NCI-H748 (cell line): ENCODE results near the gene OSBP2.

Experiments used
- DNase-seq: peaks from one replicate; lab custom pipeline; 2025; ENCODE audit not compliant: unreplicated experiment; lab: John Stamatoyannopoulos, UW

Gene OSBP2, protein sequence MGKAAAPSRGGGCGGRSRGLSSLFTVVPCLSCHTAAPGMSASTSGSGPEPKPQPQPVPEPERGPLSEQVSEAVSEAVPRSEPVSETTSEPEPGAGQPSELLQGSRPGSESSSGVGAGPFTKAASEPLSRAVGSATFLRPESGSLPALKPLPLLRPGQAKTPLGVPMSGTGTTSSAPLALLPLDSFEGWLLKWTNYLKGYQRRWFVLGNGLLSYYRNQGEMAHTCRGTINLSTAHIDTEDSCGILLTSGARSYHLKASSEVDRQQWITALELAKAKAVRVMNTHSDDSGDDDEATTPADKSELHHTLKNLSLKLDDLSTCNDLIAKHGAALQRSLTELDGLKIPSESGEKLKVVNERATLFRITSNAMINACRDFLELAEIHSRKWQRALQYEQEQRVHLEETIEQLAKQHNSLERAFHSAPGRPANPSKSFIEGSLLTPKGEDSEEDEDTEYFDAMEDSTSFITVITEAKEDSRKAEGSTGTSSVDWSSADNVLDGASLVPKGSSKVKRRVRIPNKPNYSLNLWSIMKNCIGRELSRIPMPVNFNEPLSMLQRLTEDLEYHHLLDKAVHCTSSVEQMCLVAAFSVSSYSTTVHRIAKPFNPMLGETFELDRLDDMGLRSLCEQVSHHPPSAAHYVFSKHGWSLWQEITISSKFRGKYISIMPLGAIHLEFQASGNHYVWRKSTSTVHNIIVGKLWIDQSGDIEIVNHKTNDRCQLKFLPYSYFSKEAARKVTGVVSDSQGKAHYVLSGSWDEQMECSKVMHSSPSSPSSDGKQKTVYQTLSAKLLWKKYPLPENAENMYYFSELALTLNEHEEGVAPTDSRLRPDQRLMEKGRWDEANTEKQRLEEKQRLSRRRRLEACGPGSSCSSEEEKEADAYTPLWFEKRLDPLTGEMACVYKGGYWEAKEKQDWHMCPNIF

DNA sequence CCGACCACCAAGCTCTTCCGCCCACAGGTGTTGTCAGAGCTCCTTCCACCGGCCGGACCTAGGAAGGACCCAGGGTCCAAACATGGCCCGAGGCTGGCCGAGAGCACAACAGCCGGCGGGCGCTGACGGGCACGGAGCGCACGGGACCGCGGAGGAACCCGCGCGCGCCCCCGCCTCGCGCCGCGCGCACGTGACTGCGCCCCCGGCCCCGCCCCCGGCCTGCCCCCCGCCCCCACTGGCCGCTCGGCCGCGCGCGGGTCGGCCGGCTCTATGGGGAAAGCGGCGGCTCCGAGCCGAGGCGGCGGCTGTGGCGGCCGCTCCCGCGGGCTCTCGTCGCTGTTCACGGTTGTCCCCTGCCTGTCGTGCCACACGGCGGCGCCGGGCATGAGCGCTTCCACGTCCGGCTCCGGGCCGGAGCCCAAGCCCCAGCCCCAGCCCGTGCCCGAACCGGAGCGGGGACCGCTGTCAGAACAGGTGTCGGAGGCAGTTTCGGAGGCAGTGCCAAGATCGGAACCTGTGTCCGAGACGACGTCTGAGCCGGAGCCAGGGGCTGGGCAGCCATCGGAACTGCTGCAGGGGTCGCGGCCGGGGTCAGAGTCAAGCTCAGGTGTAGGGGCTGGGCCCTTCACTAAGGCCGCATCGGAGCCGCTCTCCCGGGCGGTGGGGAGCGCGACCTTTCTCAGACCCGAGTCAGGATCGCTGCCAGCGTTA is at the start of gene OSBP2:
OSBP2 (plus strand) TSS at position 235 of the 711 bp plus-strand sequence; CDS start at position 271, 36 bp downstream.
- peak; percentile 63 for DNase-seq

DNA sequence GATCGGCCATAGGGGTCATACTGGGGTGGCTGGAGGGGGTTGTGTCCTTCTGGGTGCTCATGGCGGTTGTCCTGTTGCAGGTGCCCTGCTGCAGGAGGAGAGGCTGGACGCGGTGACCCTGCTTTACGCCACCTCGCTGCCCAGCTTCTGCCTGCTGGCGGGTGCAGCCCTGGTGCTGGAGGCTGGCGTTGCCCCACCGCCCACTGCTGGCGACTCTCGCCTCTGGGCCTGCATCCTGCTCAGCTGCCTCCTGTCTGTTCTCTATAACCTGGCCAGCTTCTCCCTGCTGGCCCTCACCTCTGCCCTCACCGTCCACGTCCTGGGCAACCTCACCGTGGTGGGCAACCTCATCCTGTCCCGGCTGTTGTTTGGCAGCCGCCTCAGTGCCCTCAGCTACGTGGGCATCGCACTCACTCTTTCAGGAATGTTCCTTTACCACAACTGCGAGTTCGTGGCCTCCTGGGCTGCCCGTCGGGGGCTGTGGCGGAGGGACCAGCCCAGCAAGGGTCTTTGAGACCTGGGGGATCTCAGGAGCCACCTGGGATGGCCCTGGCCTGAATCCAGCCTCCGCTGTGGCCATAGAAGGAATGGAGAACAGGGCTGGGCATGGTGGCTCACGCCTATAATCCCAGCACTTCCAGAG is 48.0 kb upstream of the OSBP2 start:
- peak; percentile 6 for DNase-seq

DNA sequence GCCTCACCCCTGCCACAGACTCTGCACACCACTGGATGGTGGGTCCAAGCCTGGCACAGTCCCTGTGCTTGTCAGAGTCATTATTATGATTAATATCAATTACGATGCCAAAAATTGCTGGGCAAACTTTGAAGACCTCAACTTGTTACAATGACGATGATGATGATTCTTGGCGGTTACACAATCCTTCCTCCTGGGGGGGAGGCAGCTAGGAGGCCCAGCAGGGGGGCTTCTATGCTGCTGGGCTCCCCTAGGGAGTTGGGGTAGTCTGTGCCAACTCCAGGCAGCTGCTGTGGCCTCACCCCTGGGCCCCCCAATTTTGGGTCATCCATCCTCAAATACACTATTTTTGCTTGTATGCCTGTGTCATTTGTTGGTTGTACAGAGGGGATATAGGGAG is 47.1 kb upstream of the OSBP2 start:
- DNase-seq = no peak

DNA sequence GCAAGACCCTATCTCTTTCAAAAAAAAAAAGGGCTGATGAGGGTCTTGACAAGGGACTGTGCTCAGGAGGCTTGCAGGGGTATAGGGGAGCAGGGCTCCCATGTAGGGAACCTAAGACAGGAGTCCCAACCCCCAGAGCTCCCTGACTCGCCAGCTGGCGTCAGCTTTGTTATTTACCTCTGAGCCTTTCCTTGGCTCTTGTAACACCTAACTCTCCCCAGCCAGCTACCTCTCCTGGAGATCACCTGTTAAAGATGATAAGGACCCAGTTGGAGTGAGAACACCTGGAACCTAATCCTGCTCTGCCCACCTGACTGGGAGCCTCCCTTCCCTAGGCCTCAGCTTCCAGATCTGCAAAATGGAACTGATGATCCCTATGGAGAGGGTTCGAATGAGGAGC is 45.8 kb upstream of the OSBP2 start:
- DNase-seq = no peak

DNA sequence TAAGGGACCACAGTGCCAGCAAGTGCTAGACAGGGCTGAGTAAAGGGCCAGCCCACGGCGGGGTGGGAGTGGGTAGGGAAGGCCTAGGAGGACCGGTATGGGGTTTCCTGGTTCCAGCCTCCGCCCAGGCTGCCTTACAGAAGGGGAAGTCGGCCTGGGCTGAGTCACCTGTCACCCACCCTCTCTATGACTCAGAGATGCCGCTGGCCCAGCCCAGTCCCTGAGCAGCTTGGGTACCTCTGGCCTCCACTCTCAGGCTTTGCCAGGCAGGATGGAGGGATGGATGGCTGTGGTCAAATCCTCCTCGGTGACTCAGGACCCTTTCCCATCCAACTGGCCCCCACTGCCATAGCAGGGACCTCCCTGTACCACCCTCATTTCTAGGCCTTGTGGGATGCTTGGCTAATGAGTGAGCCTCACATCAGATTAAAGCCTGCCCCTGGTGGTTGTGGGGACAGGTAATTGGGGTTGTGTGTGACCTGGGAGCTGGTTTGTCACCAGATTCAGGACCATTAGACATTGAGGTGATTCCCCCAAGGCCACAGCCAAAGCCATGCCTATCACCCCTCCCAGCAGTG is 45.2 kb upstream of the OSBP2 start:
- DNase-seq = no peak

DNA sequence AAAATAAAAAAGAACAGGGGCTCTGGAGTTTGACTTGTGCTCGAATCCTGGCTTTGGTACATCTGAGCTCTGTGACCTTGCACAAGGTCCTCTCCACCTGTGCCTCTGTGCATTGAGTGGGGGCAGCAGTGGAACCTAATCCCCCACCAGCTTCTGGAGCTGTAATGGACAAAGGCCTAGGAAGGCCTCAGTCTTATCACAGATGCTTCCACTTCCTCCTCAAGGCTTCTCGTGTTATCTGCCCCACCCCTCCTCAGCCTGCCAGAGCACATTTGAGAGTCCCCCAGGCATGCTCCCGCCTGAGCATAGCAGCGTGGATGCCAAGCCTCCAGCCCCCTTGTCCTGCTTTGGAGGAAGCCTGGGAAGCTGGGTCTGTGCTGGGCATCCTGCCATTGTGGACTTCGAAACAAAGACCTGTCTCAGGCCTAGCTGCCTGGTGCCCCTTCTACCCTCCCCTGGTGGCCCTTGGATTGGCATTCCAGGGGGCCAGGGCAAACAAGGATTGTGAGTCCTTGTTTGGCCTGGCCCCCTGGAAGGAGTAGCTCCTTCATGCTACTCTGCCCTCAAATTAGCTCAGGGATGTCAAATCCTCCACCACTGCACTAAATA is 44.1 kb upstream of the OSBP2 start:
- no peak for DNase-seq

DNA sequence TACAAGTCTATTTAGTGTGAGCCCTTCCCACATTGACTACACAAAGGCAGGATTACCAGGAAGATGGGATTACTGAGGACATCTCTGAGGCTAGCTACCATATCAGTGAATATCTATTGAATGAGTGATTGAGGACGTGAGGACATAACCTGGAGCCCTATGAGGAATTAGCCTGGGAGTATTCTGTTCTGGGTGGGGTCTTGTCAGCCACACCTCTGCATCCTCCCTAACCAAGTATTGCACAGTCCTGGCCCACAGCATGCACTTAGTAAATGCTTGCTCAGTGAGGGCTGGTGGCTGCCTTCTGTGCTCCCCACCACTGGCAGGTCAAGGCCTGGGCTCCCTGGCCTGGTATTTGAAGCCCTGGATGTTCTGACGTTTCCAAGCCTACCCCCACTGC is 41.8 kb upstream of the OSBP2 start:
- no peak for DNase-seq

DNA sequence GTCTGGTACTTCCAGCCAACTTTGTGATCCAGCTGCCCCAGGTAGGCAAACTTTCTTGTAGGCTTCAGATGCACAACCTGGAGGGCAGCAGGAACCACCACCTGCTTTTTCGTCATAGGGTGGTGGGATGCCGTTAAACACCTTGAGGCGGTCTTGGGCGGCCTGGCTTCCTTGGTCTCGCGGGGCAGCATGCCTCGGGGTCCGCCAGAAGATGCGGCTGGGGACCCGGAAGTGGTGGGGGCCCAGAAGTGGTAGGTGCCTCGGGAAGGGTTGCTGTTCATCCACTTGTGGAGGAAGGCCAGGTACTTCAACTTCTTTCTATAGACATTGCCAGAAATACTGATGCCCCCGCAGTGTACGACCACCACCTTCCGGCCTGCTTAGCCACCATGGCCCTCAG is 40.3 kb upstream of the OSBP2 start:
- no peak for DNase-seq

DNA sequence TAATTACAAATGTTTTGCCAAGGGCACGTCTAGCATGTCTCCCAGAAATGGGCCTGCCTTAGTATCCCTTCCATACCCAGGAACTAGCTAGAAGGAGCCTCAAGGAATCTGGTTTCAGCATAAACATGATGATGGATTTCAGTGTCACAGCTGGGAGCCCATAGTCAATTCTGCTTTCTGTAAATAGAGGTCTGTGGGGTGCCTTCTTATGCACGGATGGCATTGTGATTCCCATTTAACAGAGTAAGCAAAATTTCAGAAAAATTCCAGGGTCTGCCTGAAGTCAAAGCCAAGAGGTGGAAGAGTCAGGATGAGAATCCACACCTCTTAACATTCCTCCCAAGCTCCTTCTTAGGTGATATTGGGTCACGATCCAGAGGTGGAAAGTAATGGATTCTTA is 39.1 kb upstream of the OSBP2 start:
- DNase-seq = no peak

DNA sequence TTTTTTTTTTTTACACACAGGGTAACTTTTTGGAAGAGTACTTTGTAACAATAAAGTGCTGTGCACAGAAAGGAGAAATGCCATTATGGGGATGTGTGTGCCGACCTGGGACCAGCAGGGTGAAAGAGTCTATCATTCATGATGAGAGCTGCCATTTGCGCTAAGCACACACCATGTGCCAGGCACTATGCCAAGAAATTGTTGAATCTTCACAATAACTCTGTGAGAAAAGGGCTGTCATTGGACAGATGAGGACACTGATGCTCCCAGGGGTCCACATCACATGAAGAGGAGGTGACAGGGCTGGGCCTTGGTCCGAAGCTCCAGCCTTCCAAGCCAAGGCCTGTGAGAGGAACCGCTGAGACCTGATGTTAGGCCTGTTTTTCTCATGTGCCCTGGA is 32.6 kb upstream of the OSBP2 start:
- peak; percentile 84 for DNase-seq

DNA sequence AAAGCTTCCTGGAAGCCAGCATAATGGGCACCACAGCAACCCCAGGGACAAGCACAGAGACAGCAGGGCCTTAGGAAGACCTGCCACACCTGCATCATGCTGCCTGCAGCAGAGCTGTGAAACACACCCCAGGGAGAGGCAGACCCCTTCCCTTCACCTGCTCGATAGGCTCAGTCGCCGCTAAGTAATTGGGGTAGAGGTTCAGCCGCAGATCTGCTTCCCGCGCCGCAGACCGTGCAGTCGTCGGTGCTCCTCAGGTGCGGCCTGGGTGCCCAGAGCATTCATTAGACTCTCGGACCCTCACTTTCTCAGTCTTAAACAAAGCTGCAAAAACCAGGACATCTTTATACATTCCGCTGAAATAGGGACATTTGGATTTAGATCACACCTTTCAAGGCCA is 29.9 kb upstream of the OSBP2 start:
- DNase-seq = no peak

DNA sequence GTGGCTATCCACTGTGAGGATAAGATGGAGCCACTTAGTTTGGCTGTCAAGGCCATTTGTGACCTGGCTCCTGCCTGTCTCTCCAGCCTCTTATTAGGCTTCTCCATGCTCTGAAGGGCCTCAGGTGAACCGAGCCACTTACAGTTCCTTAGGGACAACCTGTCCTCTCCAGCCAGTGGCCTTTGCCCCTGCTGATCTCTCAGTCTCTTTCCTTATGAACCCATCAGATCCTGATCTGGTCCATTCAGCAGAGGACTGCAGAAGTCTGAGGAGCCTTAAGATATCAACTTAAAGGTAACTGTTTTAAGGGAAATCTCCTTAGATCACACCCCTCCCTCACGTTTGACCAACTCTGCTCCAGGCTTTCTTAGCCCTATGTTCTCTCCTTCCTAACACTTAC is 29.4 kb upstream of the OSBP2 start:
- DNase-seq = no peak

DNA sequence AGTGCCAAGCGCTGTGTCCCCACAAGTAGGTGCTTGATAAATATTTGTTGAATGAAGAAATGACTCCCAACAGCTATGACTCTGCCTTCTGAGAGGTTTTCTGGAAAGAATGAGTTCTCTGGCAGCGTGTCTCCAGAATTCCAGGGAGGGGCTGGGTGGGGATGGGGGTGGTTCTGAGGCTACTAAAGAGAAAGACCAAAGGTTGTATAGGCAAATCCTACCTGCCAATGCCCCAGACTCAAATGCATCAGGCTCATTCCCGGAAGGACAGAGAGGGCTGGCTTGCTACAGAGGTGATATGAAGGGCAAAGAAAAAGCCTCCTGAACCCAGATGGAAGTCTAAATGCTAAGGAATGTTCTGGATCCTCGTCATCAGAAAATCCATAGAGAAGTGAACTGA is 28.9 kb upstream of the OSBP2 start:
- no peak for DNase-seq

DNA sequence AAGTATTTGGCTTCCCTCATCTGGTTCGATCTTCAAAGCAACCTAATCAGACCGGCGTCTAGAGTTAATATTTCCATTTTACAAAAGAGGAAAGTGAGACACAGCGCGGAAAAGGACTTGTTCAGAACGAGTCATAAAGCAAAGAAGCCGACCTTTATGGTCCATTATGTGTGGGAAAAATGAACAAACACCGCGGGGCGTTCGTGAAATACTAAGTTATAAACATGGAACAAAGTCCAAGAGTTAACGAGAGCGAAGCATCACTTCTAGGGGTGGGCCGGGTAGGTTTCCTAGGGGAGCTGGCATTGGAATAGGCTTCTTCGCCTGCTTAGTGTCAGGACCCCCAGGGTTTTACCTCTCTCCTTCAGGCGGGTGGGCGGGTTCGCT is 27.6 kb upstream of the OSBP2 start:
- DNase-seq = peak; percentile 27

DNA sequence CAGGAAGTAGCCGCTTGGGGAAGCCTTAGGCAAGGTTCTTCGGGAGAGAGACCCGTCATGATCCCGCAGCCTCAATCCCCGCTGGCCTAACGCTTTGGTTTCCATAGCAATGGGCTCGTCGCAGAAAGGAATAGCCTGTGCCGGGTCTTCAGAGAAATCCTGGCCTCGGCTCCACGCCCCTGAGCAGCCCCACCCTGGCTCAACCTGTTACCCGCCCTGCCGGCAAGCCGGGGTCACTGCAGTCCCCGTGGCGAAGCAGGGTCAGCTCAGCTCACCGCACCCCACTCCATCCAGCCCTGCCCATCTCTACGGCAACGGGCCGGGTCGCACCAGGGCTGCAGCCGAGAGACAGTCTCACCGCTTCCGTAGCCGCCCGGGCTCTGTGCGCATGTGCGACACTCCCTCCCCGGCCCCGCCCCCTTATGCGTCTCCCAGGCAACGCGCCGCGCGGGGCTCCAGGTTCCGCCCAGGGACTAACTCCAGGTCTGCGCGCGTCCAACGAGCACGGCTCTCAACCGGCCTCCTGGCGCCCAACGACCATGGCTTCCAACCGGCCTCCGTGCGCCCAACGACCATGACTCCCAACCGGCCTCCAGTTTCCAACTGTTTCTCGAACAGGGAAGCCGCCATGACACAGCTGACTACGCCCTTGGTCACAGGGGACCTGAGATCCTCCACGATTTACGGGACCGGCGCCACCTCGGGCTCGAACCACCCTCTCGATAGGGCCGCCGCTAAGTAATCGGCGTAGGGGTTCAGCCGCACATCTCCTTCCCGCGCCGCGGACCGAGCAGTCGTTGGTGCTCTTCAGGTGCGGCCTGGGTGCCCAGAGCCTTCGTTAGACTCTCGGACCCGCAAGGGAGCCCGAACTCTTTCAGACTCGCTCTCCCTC is 26.9 kb upstream of the OSBP2 start, which contains the start of gene DUSP18:
DUSP18 (minus strand) TSS at position 382 of the 892 bp plus-strand sequence. CDS start 3,872 bp downstream, outside the sequence.
- DNase-seq = peak; percentile 92

DNA sequence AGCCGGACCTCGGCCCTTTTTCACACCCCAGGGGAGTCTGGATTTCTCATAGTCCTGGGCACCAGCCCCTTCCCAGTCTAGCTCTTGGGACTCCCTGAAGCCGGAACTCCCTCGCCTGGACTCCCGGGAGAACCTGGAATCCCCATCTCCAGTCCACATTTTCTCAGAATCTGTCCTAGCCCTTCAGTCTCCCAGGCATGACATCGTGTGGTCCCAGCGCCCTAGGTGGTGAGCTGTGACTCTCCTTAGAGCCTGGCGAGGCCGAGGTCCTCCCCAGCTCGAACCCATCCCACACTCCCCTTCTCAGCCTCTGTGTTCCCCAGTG is 26.3 kb upstream of the OSBP2 start:
- DNase-seq = peak; percentile 46

DNA sequence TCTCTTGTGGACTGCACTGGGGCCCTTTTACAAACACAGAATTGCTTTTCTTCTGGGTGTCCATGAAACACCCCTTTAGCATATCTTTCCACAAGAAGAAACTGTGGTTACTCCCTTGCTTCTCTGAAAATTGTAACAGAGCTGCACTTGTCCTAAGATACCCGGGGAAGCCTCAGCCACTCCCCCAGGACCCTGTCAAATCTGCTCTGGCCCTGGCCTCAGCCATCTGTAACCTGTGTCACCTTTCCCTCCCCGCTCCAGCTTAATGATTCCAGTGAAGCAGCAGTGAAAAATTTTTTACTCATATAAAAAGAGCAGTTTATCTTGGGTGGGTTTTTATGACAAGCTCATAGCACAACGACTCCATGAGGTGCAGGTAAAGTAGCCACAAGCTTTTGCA is 23.6 kb upstream of the OSBP2 start:
- DNase-seq = no peak

DNA sequence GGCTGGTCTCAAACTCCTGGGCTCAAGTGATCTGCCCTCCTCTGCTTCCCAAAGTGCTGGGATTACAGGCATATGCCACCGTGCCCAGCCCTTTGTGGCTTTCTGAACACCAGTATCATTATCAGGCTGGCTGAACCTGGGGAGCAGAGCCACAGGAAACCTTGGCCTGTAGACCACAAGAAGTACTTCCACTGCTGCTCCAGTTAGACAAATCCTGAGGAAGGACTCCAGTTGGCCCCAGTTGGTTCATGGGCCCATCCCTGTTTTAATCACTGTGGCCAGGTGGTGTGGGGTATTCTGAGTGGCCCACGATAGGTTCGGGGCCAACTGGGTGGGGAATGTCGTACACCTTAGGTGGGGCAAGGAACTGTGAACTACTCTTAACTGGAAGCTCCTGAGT is 21.5 kb upstream of the OSBP2 start:
- no peak for DNase-seq

DNA sequence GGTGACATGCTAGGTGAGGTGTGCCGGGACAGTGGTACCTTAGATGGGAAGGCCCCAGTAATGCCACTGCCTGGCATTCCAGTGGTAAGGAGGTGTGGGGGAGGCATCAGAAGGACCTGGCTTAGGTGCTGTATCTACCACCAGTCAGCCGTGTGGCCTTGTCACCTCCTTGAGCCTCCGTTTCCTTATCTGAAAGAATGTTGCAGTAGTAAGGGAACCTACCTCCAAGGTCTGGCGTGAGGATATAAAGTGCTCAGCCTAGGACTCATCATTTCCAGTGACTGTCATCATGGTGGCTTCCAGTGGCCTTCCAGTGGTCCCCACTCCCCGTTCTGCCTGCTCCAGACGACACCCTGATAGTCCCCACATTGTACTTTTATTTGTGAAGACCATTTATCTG is 20.2 kb upstream of the OSBP2 start:
- DNase-seq = no peak
